Loucy (cell line): ENCODE data around the gene HSD17B8.

ENCODE experiments used
- H2AFZ ChIP-seq: fragments of 200-600 bp; sonication (generic); 2 replicates; pipeline ENCODE4 v1.6.0; 2016; ENCODE audit warnings: antibody characterized with exemption, mild to moderate bottlenecking, low read length, moderate library complexity
- H3F3A ChIP-seq: fragments of 200-600 bp; 2 replicates; pipeline ENCODE4 v1.6.0; 2016; ENCODE audit warnings: antibody characterized with exemption, low read depth, mild to moderate bottlenecking
- H3K27me3 ChIP-seq: fragments of 200-600 bp; sonication (generic); 2 replicates; pipeline ENCODE4 v1.6.1; 2014; ENCODE audit warnings: low read length, mild to moderate bottlenecking; ENCODE audit not compliant: insufficient read depth, poor library complexity, severe bottlenecking
- H3K36me3 ChIP-seq: fragments of 200-600 bp; sonication (generic); 2 replicates; pipeline ENCODE4 v1.6.1; 2016; ENCODE audit warnings: low read length; ENCODE audit not compliant: insufficient read depth
- H3K4me1 ChIP-seq: fragments of 200-600 bp; sonication (generic); 2 replicates; pipeline ENCODE4 v1.5.1; 2014; ENCODE audit warnings: low read length, mild to moderate bottlenecking; ENCODE audit not compliant: insufficient read depth, poor library complexity, severe bottlenecking
- H3K4me2 ChIP-seq: fragments of 200-600 bp; sonication (generic); 2 replicates; pipeline ENCODE4 v1.6.0; 2014; ENCODE audit warnings: antibody characterized with exemption, low read length, low read depth, mild to moderate bottlenecking; ENCODE audit not compliant: poor library complexity, severe bottlenecking
- H3K4me3 ChIP-seq: fragments of 200-600 bp; sonication (generic); 2 replicates; pipeline ENCODE4 v1.5.1; 2014; ENCODE audit warnings: low read length, mild to moderate bottlenecking, mixed read lengths; ENCODE audit not compliant: poor library complexity, severe bottlenecking
- H3K79me2 ChIP-seq: fragments of 200-600 bp; sonication (generic); 2 replicates; pipeline ENCODE4 v1.6.1; 2014; ENCODE audit warnings: low read length; ENCODE audit not compliant: insufficient read depth
- H3K9ac ChIP-seq: fragments of 200-600 bp; sonication (generic); 2 replicates; pipeline ENCODE4 v1.6.0; 2014; ENCODE audit warnings: mild to moderate bottlenecking, low read depth, low read length, moderate library complexity; ENCODE audit not compliant: poor library complexity, severe bottlenecking
- H3K9me2 ChIP-seq: fragments of 200-600 bp; sonication (generic); replicated peaks from 2 replicates; pipeline ENCODE4 v1.6.1; 2016; ENCODE audit warnings: low read depth, low read length, mixed read lengths
- H3K9me3 ChIP-seq: fragments of 200-600 bp; sonication (generic); 2 replicates; pipeline ENCODE4 v1.6.1; 2014; ENCODE audit warnings: mild to moderate bottlenecking, antibody characterized with exemption, low read length, low read depth; ENCODE audit not compliant: insufficient read depth
- H4K20me1 ChIP-seq: fragments of 200-600 bp; sonication (generic); 2 replicates; pipeline ENCODE4 v1.6.0; 2014; ENCODE audit warnings: antibody characterized with exemption, low read length, mild to moderate bottlenecking; ENCODE audit not compliant: insufficient read depth, poor library complexity, severe bottlenecking
- EZH2phosphoT487 ChIP-seq: fragments of 200-600 bp; IDR thresholded peaks from 2 replicates; pipeline ENCODE4 v1.6.1; 2018; ENCODE audit warnings: antibody characterized with exemption, mild to moderate bottlenecking, moderate library complexity, borderline replicate concordance
- TF ChIP-seq, protein P1 (sequence below): fragments of 200-600 bp; sonication (generic); conservative IDR thresholded peaks from 2 replicates; pipeline ENCODE4 v1.5.1; 2014; ENCODE audit warnings: mild to moderate bottlenecking, antibody characterized with exemption, low read length

HSD17B8 gene

DNA sequence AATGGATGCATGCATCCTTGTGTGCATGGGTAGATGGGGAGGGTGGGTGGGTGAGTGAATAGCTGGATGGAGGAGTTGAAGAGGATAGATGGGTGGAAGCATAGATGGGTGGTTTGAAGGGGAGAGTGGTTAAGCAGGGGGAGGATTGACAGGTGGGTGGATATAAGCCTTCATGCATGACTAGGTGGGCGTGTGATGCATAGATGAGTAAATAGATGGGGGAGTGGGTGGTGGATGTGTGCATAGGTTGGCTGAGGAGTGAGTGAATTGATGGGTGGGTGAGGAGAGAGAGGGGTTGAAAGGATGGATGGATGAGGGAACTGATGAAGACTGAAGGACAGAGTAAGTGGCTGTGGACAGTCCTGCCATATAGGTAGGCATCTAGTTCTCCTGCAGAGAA lies 16.6 kb upstream of the HSD17B8 start:
- Histone ChIP-seq H3K9me2 (no peaks in the 10 kb centered on the region), H3K36me3 (no peaks in the 10 kb centered on the region), H3K9ac (no peak overlapping the region), H4K20me1 (no peaks in the 10 kb centered on the region), H3F3A (no peaks in the 10 kb centered on the region), H3K9me3 (no peaks in the 10 kb centered on the region), H3K4me3 (no peak overlapping the region), H3K4me2 (no peak overlapping the region), H3K27me3 (peaks cover 43% of the 10 kb centered on the region), H3K4me1 (peaks cover 16% of the 10 kb centered on the region), H3K79me2 (no peaks in the 10 kb centered on the region), H2AFZ (no peak overlapping the region)
- no peak for TF ChIP-seq EZH2phosphoT487

DNA sequence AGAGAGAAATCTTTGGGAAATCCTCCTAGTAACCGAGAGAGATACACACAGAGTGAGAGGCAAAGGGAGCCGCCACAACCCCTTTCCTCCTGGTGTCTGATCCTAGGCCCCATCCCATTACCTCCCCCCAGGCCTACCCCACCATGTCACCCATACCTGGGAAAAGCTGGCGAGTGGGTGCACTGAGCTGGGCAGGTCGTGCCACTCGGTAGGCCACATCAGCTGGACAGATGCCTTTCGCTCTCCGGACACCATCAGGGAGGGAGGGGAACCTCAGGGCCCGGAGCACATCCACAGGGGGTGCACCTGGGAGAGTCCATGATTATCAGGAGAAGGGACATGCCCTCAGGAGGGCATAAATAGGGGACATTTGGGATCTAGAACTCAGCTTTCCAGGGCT lies 15.3 kb upstream of the HSD17B8 start:
- H2AFZ ChIP-seq = no peak overlapping the region
- no peaks in the 10 kb centered on the region for H3K9me2 ChIP-seq
- no peaks in the 10 kb centered on the region for H3K9me3 ChIP-seq
- no peaks in the 10 kb centered on the region for H4K20me1 ChIP-seq
- H3K4me1 ChIP-seq = peaks cover 3% of the 10 kb centered on the region
- no peak overlapping the region for H3K4me2 ChIP-seq
- peaks cover 3% of the 10 kb centered on the region; the same call in 1 of the 2 replicates for H3K36me3 ChIP-seq
- no peak for TF ChIP-seq EZH2phosphoT487
- TF ChIP-seq, protein P1, sequence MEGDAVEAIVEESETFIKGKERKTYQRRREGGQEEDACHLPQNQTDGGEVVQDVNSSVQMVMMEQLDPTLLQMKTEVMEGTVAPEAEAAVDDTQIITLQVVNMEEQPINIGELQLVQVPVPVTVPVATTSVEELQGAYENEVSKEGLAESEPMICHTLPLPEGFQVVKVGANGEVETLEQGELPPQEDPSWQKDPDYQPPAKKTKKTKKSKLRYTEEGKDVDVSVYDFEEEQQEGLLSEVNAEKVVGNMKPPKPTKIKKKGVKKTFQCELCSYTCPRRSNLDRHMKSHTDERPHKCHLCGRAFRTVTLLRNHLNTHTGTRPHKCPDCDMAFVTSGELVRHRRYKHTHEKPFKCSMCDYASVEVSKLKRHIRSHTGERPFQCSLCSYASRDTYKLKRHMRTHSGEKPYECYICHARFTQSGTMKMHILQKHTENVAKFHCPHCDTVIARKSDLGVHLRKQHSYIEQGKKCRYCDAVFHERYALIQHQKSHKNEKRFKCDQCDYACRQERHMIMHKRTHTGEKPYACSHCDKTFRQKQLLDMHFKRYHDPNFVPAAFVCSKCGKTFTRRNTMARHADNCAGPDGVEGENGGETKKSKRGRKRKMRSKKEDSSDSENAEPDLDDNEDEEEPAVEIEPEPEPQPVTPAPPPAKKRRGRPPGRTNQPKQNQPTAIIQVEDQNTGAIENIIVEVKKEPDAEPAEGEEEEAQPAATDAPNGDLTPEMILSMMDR = no peak
- H3F3A ChIP-seq = no peaks in the 10 kb centered on the region
- H3K79me2 ChIP-seq = no peaks in the 10 kb centered on the region
- no peak overlapping the region for H3K4me3 ChIP-seq
- H3K27me3 ChIP-seq = peaks cover 37% of the 10 kb centered on the region
- H3K9ac ChIP-seq = no peak overlapping the region

DNA sequence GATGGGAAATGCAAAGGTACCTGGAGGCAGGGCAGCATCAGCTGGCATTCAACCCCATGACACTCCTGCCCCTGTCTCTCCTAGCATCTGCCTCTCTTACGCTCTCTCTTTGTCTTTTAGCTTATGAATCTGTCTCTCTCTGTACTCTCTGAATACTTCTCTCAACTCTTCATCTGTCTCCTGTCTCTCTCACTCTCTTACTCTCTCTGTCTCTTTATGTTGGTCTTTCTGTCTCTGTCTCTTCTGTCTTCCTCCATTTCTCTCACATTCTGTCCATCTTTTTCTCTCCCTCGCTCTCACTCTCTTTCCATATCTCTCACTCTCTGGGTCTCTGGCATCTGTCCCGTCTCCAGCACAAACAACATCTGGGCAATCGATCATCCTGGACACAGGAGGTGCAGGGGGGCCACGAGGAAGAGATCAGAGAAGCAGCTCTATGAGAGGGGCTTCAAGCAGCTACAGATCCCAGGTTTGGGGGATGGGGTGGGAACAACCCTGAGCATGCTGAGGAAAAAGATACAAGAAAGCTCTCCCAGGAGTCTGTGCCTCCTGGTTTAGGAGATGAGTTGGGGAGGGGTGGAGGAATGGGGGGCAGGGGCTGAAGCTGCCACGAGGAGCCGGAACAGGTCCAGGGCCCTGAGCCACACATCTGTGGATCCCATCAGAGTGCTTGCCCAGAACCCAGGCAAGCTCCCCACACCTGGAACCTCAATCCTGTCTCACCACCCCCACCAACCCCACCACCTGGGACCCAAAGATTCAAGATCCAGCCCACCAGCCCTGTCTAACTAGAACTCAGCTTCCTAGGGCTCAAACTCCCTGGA lies 14.6 kb upstream of the HSD17B8 start:
- H3K9me3 ChIP-seq = no peaks in the 10 kb centered on the region
- H3K27me3 ChIP-seq = peaks cover 36% of the 10 kb centered on the region
- H3K9me2 ChIP-seq = no peaks in the 10 kb centered on the region
- H3K79me2 ChIP-seq = no peaks in the 10 kb centered on the region
- H3K9ac ChIP-seq = no peak overlapping the region
- no peak overlapping the region for H3K4me3 ChIP-seq
- no peak overlapping the region for H3K4me2 ChIP-seq
- TF ChIP-seq, protein P1 = no peak
- TF ChIP-seq EZH2phosphoT487 = no peak
- no peaks in the 10 kb centered on the region for H3F3A ChIP-seq
- no peaks in the 10 kb centered on the region for H3K4me1 ChIP-seq
- H4K20me1 ChIP-seq = no peaks in the 10 kb centered on the region
- H3K36me3 ChIP-seq = peaks cover 10% of the 10 kb centered on the region; the same call in 1 of the 2 replicates
- no peak overlapping the region for H2AFZ ChIP-seq
